ENCODE measurements around the gene LYG2. TPM values are rescaled to one million over a fixed set of nuclear protein-coding genes. Genes with fewer than 3 reads are reported as not detected.

LYG2 gene
- total RNA-seq, 1 experiment from 2014 or later, result not detected

DNA sequence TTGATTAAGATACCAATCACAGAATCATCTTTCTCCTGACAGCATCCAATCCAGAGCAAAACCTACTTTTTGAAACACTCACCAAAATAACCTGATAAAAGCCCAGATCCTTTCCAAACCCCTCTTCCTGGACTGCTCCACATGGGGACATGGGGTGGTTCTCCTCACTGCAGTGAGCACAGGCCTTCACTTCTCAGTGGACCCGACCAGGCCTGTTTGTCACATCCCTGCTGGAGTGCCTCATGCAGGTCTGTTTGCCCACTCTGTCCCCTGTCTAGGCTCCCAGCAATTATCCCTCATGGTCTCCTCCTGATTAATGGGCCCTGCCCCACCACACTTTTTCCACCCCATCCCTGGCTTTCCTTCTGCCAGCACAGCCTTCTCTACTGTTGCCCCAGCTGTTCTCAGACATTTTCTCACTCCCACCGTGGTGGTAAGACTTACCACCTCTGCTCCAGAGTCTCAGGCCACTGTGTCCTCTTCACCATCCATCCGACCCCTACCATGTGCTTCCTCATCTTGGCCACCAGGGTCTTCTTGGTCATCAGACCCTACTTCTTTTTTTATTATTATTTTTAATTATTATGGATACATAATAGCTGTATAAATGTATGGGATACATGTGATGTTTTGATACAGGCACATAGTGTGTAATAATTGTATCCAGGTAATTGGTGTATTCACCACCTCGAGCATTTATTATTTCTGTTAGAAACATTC is 53.3 kb downstream of the LYG2 start:
- Histone ChIP-seq H3K4me1 (ENCODE audit: insufficient read depth, low read length) (no peaks in the 10 kb centered on the region), H2BK5ac (ENCODE audit: insufficient read length, low read length) (no peak overlapping the region), H2BK20ac (ENCODE audit: low read depth, low read length, poor library complexity, severe bottlenecking) (no peak overlapping the region), H4K5ac (ENCODE audit: insufficient read length, low read depth, low read length) (no peak overlapping the region), H4K8ac (replicated peaks; ENCODE audit: insufficient read length, low read depth, low read length) (no peak overlapping the region), H2AFZ (ENCODE audit: low read length) (no peak overlapping the region), H3K23ac (ENCODE audit: insufficient read length, low read depth, low read length) (no peak overlapping the region), H3K27ac (ENCODE audit: insufficient read length, low read depth, low read length) (no peak overlapping the region), H3K14ac (ENCODE audit: insufficient read depth, low read length) (no peak overlapping the region), H2BK120ac (ENCODE audit: low read depth, low read length, poor library complexity, severe bottlenecking) (no peak overlapping the region), H3K56ac (ENCODE audit: insufficient read length, low read depth, low read length) (no peak overlapping the region), H2BK12ac (ENCODE audit: insufficient read length, low read depth, low read length) (no peak overlapping the region), H3K4me2 (ENCODE audit: insufficient read depth, insufficient read length, low read length) (no peak overlapping the region), H3K18ac (ENCODE audit: insufficient read length, low read depth, low read length) (no peak overlapping the region), H3T11ph (ENCODE audit: low read length) (no peak overlapping the region), H4K91ac (ENCODE audit: insufficient read length, low read depth, low read length) (no peak overlapping the region), H3K9me3 (ENCODE audit: control insufficient read depth, low read depth, low read length) (peaks cover 8% of the 10 kb centered on the region), H3K9ac (ENCODE audit: extremely low read depth, insufficient read length, low read length) (no peak overlapping the region), H2AK5ac (ENCODE audit: insufficient read length, low read length) (no peak overlapping the region), H3K79me2 (ENCODE audit: insufficient read depth, low read length) (no peaks in the 10 kb centered on the region), H2BK15ac (ENCODE audit: low read depth, low read length) (no peak overlapping the region), H3K79me1 (ENCODE audit: insufficient read depth, low read depth, low read length, poor library complexity, severe bottlenecking) (no peaks in the 10 kb centered on the region), H4K20me1 (ENCODE audit: control insufficient read depth, insufficient read depth, insufficient read length) (no peaks in the 10 kb centered on the region), H3K27me3 (ENCODE audit: insufficient read depth, low read length) (no peaks in the 10 kb centered on the region), H3K4ac (ENCODE audit: low read depth, low read length) (no peak overlapping the region), H3K23me2 (ENCODE audit: insufficient read length, low read depth, low read length, poor library complexity, severe bottlenecking) (no peaks in the 10 kb centered on the region)
- no peak for DNase-seq
- Mint-ChIP-seq H3K27me3 (ENCODE audit: low read depth) (peaks cover 6% of the 10 kb centered on the region), H3K4me1 (peaks cover 0 to 2% of the 10 kb centered on the region in 2 experiments; a peak in 1 of 4 replicates), H3K36me3 (ENCODE audit: insufficient read depth in 1 of 3, low read depth in 3 of 3) (peaks cover 46 to 60% (median 54%) of the 10 kb centered on the region in 3 experiments), H3K4me3 (no peak overlapping the region), H3K27ac (no peak overlapping the region), H3K9me3 (peaks cover 43 to 51% of the 10 kb centered on the region in 2 experiments)
- TF ChIP-seq, protein P1, sequence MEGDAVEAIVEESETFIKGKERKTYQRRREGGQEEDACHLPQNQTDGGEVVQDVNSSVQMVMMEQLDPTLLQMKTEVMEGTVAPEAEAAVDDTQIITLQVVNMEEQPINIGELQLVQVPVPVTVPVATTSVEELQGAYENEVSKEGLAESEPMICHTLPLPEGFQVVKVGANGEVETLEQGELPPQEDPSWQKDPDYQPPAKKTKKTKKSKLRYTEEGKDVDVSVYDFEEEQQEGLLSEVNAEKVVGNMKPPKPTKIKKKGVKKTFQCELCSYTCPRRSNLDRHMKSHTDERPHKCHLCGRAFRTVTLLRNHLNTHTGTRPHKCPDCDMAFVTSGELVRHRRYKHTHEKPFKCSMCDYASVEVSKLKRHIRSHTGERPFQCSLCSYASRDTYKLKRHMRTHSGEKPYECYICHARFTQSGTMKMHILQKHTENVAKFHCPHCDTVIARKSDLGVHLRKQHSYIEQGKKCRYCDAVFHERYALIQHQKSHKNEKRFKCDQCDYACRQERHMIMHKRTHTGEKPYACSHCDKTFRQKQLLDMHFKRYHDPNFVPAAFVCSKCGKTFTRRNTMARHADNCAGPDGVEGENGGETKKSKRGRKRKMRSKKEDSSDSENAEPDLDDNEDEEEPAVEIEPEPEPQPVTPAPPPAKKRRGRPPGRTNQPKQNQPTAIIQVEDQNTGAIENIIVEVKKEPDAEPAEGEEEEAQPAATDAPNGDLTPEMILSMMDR (conservative IDR thresholded peaks at IDR 0.05), result peak; percentile 45; the same call in 2 of the 3 replicates
- WGBS (ENCODE audit: extremely low coverage, insufficient read length, low lambda C conversion rate), result no CpG with 5 or more reads among the region's 4 CpGs
